Epithelial cell of esophagus (primary cell): ENCODE results near the gene POLR3F.
"Not testable (repeated sequence)": the region's sequence is repeated elsewhere in the genome, so short reads cannot be mapped to it uniquely, and the experiment has no call there.

ENCODE experiments used
- DNase-seq: peaks from one replicate; pipeline ENCODE4 v3.0.0; 2010; ENCODE audit warnings: low read depth
- H3K4me3 ChIP-seq: 2 replicates; pipeline ENCODE4 v1.5.1; 2011; ENCODE audit warnings: mild to moderate bottlenecking, low read length, control low read depth
- TF ChIP-seq, protein P1 (sequence below): IDR thresholded peaks from 2 replicates; pipeline ENCODE4 v1.5.1; 2011; ENCODE audit warnings: low read depth, mild to moderate bottlenecking, low read length, control low read depth, inconsistent platforms; ENCODE audit not compliant: insufficient read depth; ENCODE audit errors: missing control alignments

The POLR3F gene

GRCh38 chr20:18477821-18478220 lies 10.6 kb downstream of the POLR3F start:
- TF ChIP-seq, protein P1, sequence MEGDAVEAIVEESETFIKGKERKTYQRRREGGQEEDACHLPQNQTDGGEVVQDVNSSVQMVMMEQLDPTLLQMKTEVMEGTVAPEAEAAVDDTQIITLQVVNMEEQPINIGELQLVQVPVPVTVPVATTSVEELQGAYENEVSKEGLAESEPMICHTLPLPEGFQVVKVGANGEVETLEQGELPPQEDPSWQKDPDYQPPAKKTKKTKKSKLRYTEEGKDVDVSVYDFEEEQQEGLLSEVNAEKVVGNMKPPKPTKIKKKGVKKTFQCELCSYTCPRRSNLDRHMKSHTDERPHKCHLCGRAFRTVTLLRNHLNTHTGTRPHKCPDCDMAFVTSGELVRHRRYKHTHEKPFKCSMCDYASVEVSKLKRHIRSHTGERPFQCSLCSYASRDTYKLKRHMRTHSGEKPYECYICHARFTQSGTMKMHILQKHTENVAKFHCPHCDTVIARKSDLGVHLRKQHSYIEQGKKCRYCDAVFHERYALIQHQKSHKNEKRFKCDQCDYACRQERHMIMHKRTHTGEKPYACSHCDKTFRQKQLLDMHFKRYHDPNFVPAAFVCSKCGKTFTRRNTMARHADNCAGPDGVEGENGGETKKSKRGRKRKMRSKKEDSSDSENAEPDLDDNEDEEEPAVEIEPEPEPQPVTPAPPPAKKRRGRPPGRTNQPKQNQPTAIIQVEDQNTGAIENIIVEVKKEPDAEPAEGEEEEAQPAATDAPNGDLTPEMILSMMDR, result no peak

DNA sequence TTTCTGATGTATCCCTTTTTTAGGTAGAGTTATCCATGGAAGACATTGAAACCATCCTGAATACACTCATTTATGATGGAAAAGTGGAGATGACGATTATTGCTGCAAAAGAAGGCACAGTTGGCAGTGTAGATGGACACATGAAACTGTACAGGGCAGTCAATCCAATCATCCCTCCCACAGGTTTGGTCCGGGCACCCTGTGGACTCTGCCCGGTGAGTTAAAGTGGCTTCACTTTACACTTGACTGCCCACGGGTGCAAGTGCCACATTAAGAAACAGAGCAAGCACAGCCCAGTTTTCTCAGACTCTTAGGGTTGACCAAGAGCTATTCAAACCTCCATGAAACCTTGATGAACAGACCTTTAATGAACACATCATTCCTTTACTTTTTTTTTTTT lies 14.4 kb downstream of the POLR3F start:
- TF ChIP-seq, protein P1, result no peak
- DNase-seq, result no peak
- no peak overlapping the region for H3K4me3 ChIP-seq

More at GRCh38 chr20:18477821-18478220, 10.6 kb downstream of the POLR3F start:
- H3K4me3 ChIP-seq, result no peak overlapping the region
- DNase-seq, result no peak

GRCh38 chr20:18488301-18488700 lies 21.1 kb downstream of the POLR3F start:
- no peak overlapping the region for H3K4me3 ChIP-seq
- TF ChIP-seq, protein P1, result no peak
- DNase-seq, result no peak

- TF ChIP-seq, protein P1, result no peak
- peak; percentile 42 for DNase-seq
- H3K4me3 ChIP-seq, result peak overlapping the region; percentile 95
Measured at GRCh38 chr20:18496042-18496441, 28.9 kb downstream of the POLR3F start.

- peak; percentile 85 for DNase-seq
- H3K4me3 ChIP-seq, result peak within 1 kb of the TSS; percentile 95
- TF ChIP-seq, protein P1, result no peak
Measured at GRCh38 chr20:18496740-18497592, 29.8 kb downstream of the POLR3F start, which contains the start of gene RBBP9. TSS of gene RBBP9 (minus strand) at chr20:18497225. CDS start at chr20:18497167, 58 bp downstream.

DNA sequence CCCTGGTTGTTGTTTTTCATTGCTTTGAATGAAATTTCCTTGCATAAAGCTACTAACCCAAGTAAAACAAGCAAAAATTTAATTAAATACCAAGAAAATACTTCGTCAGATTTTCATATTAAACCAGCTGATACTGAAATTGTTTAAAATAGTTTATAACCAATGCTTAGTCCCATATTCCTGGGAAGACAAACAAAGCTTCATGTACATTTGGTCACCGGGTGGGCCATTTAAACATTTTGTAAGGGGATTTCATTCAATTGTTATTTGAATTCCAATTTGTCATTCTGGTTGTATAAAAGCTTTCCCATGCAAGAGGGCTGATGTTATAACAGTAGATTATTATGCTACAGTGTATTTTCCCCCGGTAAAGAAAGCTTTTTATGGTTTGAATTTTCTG lies 30.4 kb downstream of the POLR3F start:
- no peak overlapping the region for H3K4me3 ChIP-seq
- TF ChIP-seq, protein P1, result no peak
- DNase-seq, result no peak

DNA sequence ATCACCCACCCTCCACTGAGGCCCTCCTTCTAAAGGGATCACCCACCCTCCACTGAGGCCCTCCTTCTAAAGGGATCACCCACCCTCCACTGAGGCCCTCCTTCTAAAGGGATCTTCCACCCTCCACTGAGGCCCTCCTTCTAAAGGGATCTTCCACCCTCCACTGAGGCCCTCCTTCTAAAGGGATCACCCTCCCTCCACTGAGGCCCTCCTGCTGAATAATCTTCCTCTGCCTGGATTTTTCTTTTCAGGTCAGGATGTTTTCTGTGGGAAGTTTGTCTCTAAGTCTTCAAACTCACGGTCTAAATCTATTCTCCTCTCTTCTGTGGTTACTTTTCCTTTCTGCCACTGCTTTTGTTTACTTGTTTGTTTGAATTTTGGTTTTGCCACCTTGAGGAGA lies 34.5 kb downstream of the POLR3F start:
- DNase-seq, H3K4me3 ChIP-seq: not testable (repeated sequence)
